Measurements from ENCODE around the gene AMOTL1. TPM values are rescaled to one million over a fixed set of nuclear protein-coding genes. Genes with fewer than 3 reads are reported as not detected.
"Not testable (repeated sequence)": the region's sequence is repeated elsewhere in the genome, so short reads cannot be mapped to it uniquely, and the experiment has no call there.

AMOTL1 gene
- total RNA-seq, 1 donor from 2014 or later = 5.9 TPM

GRCh38 chr11:94834911-94835593 lies 66.9 kb downstream of the AMOTL1 start:
- Mint-ChIP-seq H3K27ac (no peak overlapping the region), H3K4me1 (no peaks in the 10 kb centered on the region), H3K9me3 (no peaks in the 10 kb centered on the region), H3K36me3 (ENCODE audit: low read depth) (no peaks in the 10 kb centered on the region), H3K4me3 (no peak overlapping the region), H3K27me3 (no peaks in the 10 kb centered on the region)
- intact Hi-C loops (cut with micrococcal nuclease) = loop anchor here (5.0 kb wide), 1 partner anchor 62 kb away; no protein-coding TSS in a partner anchor
- DNase-seq = no peak

- no peak overlapping the region for H3K4me3 Mint-ChIP-seq
- no peaks in the 10 kb centered on the region for H3K9me3 Mint-ChIP-seq
- H3K27ac Mint-ChIP-seq = no peak overlapping the region
- intact Hi-C loops (cut with micrococcal nuclease) = no loop called here
- no peaks in the 10 kb centered on the region for H3K4me1 Mint-ChIP-seq
- no peak for DNase-seq
- no peaks in the 10 kb centered on the region for H3K27me3 Mint-ChIP-seq
- no peaks in the 10 kb centered on the region for H3K36me3 Mint-ChIP-seq (ENCODE audit: low read depth)
Observed at GRCh38 chr11:94835594-94835927, 67.4 kb downstream of the AMOTL1 start.

GRCh38 chr11:94837317-94837716 lies 69.2 kb downstream of the AMOTL1 start:
- intact Hi-C loops (cut with micrococcal nuclease) = no loop called here
- H3K27me3 Mint-ChIP-seq = peaks cover 2% of the 10 kb centered on the region
- H3K4me3 Mint-ChIP-seq = no peak overlapping the region
- no peak overlapping the region for H3K27ac Mint-ChIP-seq
- no peak for DNase-seq
- H3K36me3 Mint-ChIP-seq (ENCODE audit: low read depth) = no peaks in the 10 kb centered on the region
- no peaks in the 10 kb centered on the region for H3K4me1 Mint-ChIP-seq
- H3K9me3 Mint-ChIP-seq = no peaks in the 10 kb centered on the region

- H3K4me1 Mint-ChIP-seq = no peaks in the 10 kb centered on the region
- H3K27ac Mint-ChIP-seq = no peak overlapping the region
- H3K4me3 Mint-ChIP-seq = no peak overlapping the region
- H3K9me3 Mint-ChIP-seq = no peaks in the 10 kb centered on the region
- no peaks in the 10 kb centered on the region for H3K36me3 Mint-ChIP-seq (ENCODE audit: low read depth)
- no peak for DNase-seq
- intact Hi-C loops (cut with micrococcal nuclease) = no loop called here
- H3K27me3 Mint-ChIP-seq = peaks cover 7% of the 10 kb centered on the region
Observed at GRCh38 chr11:94838027-94838731, 70.0 kb downstream of the AMOTL1 start.

DNA sequence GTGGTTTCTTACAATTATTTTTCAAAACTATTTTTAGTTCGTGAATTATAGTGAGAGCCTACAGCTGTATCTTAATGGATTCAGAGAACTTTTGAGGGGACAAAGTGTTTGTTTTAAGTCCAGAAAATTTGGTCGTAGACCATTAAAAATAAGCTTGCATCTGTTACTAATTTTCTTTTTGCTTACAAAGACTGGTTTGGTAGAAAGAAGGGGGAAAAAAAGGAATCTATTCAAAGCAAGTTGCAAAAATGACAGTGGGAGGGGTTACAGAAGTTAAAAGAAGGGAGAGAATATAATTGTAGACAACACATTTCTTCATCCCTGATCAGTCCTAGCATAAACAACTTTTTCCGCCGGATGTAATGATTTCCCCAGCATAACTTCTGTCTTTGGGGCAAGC lies 72.1 kb downstream of the AMOTL1 start:
- intact Hi-C loops (cut with micrococcal nuclease) = no loop called here
- H3K9me3 Mint-ChIP-seq = no peaks in the 10 kb centered on the region
- H3K27me3 Mint-ChIP-seq = peaks cover 7% of the 10 kb centered on the region
- H3K36me3 Mint-ChIP-seq (ENCODE audit: low read depth) = no peaks in the 10 kb centered on the region
- H3K4me3 Mint-ChIP-seq = no peak overlapping the region
- no peak overlapping the region for H3K27ac Mint-ChIP-seq
- DNase-seq = no peak
- H3K4me1 Mint-ChIP-seq = no peaks in the 10 kb centered on the region

DNA sequence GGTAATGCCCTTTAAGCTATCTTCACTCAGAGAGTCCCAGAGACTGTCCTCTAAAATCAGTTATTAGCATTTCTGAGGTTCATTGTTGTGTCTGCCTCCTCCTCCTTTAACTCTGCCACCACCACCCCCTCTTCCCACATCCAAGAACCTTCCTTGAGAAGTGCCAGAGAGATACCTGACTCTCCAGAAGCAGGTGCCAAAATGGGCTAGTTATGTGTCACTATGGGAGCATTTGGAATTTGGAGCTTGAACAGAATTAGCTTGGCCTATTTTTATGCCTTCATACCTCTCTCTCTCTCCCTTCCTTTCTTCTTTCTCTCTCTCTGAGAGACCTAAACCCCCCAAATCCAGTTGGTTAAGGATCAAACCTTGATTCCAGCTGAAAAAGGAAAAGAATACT lies 75.9 kb downstream of the AMOTL1 start:
- no peaks in the 10 kb centered on the region for H3K9me3 Mint-ChIP-seq
- no peaks in the 10 kb centered on the region for H3K4me1 Mint-ChIP-seq
- intact Hi-C loops (cut with micrococcal nuclease) = no loop called here

GRCh38 chr11:94845622-94846021 lies 77.5 kb downstream of the AMOTL1 start:
- Mint-ChIP-seq H3K4me1 (no peaks in the 10 kb centered on the region), H3K36me3 (ENCODE audit: low read depth) (no peaks in the 10 kb centered on the region), H3K27ac (no peak overlapping the region), H3K27me3 (peaks cover 7% of the 10 kb centered on the region), H3K9me3 (no peaks in the 10 kb centered on the region), H3K4me3 (no peak overlapping the region)
- intact Hi-C loops (cut with micrococcal nuclease) = no loop called here
- DNase-seq = no peak

More for the DNA sequence above, 75.9 kb downstream of the AMOTL1 start:
- Mint-ChIP-seq H3K27ac (no peak overlapping the region), H3K36me3 (ENCODE audit: low read depth) (no peaks in the 10 kb centered on the region), H3K4me3 (no peak overlapping the region), H3K27me3 (peaks cover 7% of the 10 kb centered on the region)
- DNase-seq = no peak

- Mint-ChIP-seq H3K4me3 (no peak overlapping the region), H3K27me3 (no peaks in the 10 kb centered on the region), H3K9me3 (no peaks in the 10 kb centered on the region), H3K36me3 (ENCODE audit: low read depth) (no peaks in the 10 kb centered on the region), H3K4me1 (no peaks in the 10 kb centered on the region), H3K27ac (no peak overlapping the region)
- DNase-seq = no peak
- intact Hi-C loops (cut with micrococcal nuclease) = no loop called here
Observed at GRCh38 chr11:94849839-94850238, 81.7 kb downstream of the AMOTL1 start.

DNA sequence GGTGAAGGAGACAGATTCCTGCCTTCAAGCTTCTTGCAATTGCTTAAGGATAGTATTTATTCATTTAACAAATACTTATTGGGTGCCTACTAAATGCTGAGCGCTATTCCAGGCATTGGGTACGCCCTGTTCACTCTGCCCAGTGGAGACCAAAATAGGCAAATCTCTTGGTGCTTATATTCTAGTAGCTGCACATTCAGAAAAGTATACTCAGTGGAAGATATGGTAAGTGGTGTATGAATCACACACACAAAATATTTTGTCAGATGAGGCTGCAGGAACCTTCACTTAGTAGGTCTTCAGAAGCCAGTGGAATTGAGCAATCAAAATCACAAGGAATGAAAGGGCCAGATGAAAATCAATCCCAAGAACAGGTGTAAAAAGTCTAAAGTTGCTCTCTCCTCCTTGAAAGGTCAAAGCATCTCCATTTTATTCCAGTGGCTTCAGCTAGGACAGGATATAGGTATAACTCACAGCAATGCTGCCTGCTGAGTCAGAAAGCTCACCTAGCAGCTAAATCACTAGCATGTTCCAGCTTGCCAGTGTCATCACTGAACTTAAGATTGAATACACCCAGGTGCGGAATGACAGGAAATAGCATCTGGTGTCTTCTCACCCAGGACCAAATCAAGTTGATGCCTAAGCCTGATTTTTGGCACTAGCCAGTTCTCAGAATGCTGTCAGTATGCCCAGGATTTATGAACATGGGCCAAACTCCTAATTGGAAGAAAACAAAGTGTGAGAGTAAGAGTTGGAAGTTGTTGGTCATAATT lies 83.9 kb downstream of the AMOTL1 start:
- no peak overlapping the region for H3K27ac Mint-ChIP-seq
- intact Hi-C loops (cut with micrococcal nuclease) = no loop called here
- H3K27me3 Mint-ChIP-seq = no peaks in the 10 kb centered on the region
- H3K4me3 Mint-ChIP-seq = no peak overlapping the region
- H3K4me1 Mint-ChIP-seq = no peaks in the 10 kb centered on the region
- no peak for DNase-seq
- no peaks in the 10 kb centered on the region for H3K36me3 Mint-ChIP-seq (ENCODE audit: low read depth)
- H3K9me3 Mint-ChIP-seq = no peaks in the 10 kb centered on the region

GRCh38 chr11:94853288-94853687 lies 85.1 kb downstream of the AMOTL1 start:
- intact Hi-C loops (cut with micrococcal nuclease); H3K4me1 Mint-ChIP-seq; H3K27ac Mint-ChIP-seq; H3K4me3 Mint-ChIP-seq; H3K27me3 Mint-ChIP-seq; DNase-seq; H3K9me3 Mint-ChIP-seq; H3K36me3 Mint-ChIP-seq (ENCODE audit: low read depth): not testable (repeated sequence)

- Mint-ChIP-seq H3K4me3 (no peak overlapping the region), H3K36me3 (ENCODE audit: low read depth) (no peaks in the 10 kb centered on the region), H3K9me3 (no peaks in the 10 kb centered on the region), H3K27me3 (no peaks in the 10 kb centered on the region), H3K4me1 (no peaks in the 10 kb centered on the region), H3K27ac (no peak overlapping the region)
- DNase-seq = no peak
- intact Hi-C loops (cut with micrococcal nuclease) = no loop called here
Observed at GRCh38 chr11:94853836-94854235, 85.7 kb downstream of the AMOTL1 start.

DNA sequence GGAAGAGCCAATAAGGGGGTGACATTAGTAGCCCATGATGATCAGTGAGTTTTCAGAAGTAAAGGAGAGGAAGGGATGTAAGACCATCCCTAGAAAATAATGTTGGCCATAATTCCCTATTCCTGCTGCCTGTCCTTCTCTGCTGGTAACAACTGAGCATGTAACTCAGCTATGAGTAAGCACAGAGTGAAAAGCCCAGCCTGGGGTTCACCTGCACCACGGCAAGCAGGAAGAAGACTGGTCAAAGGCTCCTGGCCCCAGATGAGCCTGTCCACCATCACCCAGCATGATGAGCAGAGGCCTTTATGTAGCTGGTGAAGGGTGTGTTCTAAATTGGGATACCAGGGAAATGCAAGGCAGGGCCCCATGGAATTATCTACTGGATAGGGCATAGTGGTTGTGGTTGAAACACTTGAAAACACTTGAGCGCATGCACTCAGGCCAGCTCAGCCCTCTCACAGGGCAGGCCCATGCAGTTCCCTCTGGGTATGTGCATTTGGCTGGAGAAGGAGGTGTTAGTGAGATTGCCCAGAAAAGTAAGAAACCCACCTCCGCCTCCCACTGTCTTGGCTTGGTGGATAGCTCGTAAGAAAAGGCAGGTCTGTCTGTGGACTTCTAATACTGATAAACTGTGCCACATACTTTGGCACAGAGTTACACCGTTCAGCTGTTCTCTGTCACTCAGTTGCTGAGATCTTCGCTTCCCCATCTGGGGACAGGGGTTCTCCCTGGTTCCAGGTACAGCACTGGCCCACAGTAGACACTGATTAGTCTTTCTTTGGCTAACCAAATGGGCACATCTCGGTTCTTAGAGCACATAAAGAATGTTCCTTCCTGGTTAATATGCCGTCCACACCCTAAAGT lies 86.8 kb downstream of the AMOTL1 start:
- intact Hi-C loops (cut with micrococcal nuclease) = no loop called here
- no peak overlapping the region for H3K27ac Mint-ChIP-seq
- H3K4me3 Mint-ChIP-seq = no peak overlapping the region

GRCh38 chr11:94855666-94856065 lies 87.5 kb downstream of the AMOTL1 start:
- Mint-ChIP-seq H3K4me1 (no peaks in the 10 kb centered on the region), H3K27ac (no peak overlapping the region), H3K4me3 (no peak overlapping the region), H3K9me3 (no peaks in the 10 kb centered on the region), H3K27me3 (no peaks in the 10 kb centered on the region), H3K36me3 (ENCODE audit: low read depth) (no peaks in the 10 kb centered on the region)
- intact Hi-C loops (cut with micrococcal nuclease) = no loop called here
- DNase-seq = no peak

More for the DNA sequence above, 86.8 kb downstream of the AMOTL1 start:
- Mint-ChIP-seq H3K9me3 (no peaks in the 10 kb centered on the region), H3K27me3 (no peaks in the 10 kb centered on the region), H3K4me1 (no peaks in the 10 kb centered on the region), H3K36me3 (ENCODE audit: low read depth) (no peaks in the 10 kb centered on the region)
- DNase-seq = no peak
